H9 (cell line): ENCODE results near the gene CAMK1. TPM values are rescaled to one million over a fixed set of nuclear protein-coding genes. Genes with fewer than 3 reads are reported as not detected.

Experiments
- DNase-seq: peaks from one replicate; pipeline ENCODE4 v3.0.0-alpha.2; 2017
- H2AFZ ChIP-seq: one replicate; pipeline ENCODE4 v1.6.1; 2013; ENCODE audit warnings: mild to moderate bottlenecking, low read length, control low read depth, moderate library complexity
- H2AK5ac ChIP-seq: 2 replicates; pipeline ENCODE4 v1.6.1; 2013; ENCODE audit warnings: low read length, control low read depth, mixed read lengths; ENCODE audit not compliant: insufficient read length
- H2BK120ac ChIP-seq: one replicate; pipeline ENCODE4 v1.6.1; 2013; ENCODE audit warnings: low read depth, mild to moderate bottlenecking, low read length, control low read depth, inconsistent platforms; ENCODE audit not compliant: poor library complexity, severe bottlenecking
- H2BK12ac ChIP-seq: 2 replicates; pipeline ENCODE4 v1.6.1; 2013; ENCODE audit warnings: low read length, control low read depth, mixed read lengths, low read depth; ENCODE audit not compliant: insufficient read length
- H2BK15ac ChIP-seq: 2 replicates; pipeline ENCODE4 v1.6.1; 2013; ENCODE audit warnings: low read depth, low read length, control low read depth
- H2BK20ac ChIP-seq: one replicate; pipeline ENCODE4 v1.6.1; 2013; ENCODE audit warnings: low read depth, mild to moderate bottlenecking, low read length, control low read depth, inconsistent platforms; ENCODE audit not compliant: poor library complexity, severe bottlenecking
- H2BK5ac ChIP-seq: 2 replicates; pipeline ENCODE4 v1.6.1; 2013; ENCODE audit warnings: low read length, control low read depth, mixed read lengths; ENCODE audit not compliant: insufficient read length
- H3K14ac ChIP-seq: 2 replicates; pipeline ENCODE4 v1.6.1; 2013; ENCODE audit warnings: low read length, control low read depth; ENCODE audit not compliant: insufficient read depth
- H3K18ac ChIP-seq: 2 replicates; pipeline ENCODE4 v1.6.1; 2013; ENCODE audit warnings: low read depth, mild to moderate bottlenecking, mixed read lengths, low read length, control low read depth; ENCODE audit not compliant: insufficient read length
- H3K23ac ChIP-seq: 2 replicates; pipeline ENCODE4 v1.6.1; 2013; ENCODE audit warnings: low read length, control low read depth, mixed read lengths, low read depth; ENCODE audit not compliant: insufficient read length
- H3K23me2 ChIP-seq: 2 replicates; pipeline ENCODE4 v1.6.1; 2013; ENCODE audit warnings: low read depth, mild to moderate bottlenecking, mixed read lengths, low read length, control low read depth; ENCODE audit not compliant: insufficient read length, poor library complexity, severe bottlenecking
- H3K27ac ChIP-seq: 2 replicates; pipeline ENCODE4 v1.5.1; 2013; ENCODE audit warnings: low read length, control low read depth, mixed read lengths, low read depth; ENCODE audit not compliant: insufficient read length
- H3K27me3 ChIP-seq: 2 replicates; pipeline ENCODE4 v1.6.1; 2013; ENCODE audit warnings: low read length, control low read depth, inconsistent platforms; ENCODE audit not compliant: insufficient read depth
- H3K4ac ChIP-seq: 2 replicates; pipeline ENCODE4 v1.6.1; 2013; ENCODE audit warnings: low read depth, mild to moderate bottlenecking, control low read depth, inconsistent platforms, low read length, moderate library complexity
- H3K4me1 ChIP-seq: 2 replicates; pipeline ENCODE4 v1.6.1; 2013; ENCODE audit warnings: low read length, control low read depth, inconsistent platforms; ENCODE audit not compliant: insufficient read depth
- H3K4me2 ChIP-seq: 2 replicates; pipeline ENCODE4 v1.6.1; 2013; ENCODE audit warnings: low read length, control low read depth, mixed read lengths; ENCODE audit not compliant: insufficient read length, insufficient read depth
- H3K56ac ChIP-seq: 2 replicates; pipeline ENCODE4 v1.6.1; 2013; ENCODE audit warnings: low read depth, mild to moderate bottlenecking, mixed read lengths, low read length, control low read depth; ENCODE audit not compliant: insufficient read length
- H3K79me1 ChIP-seq: 2 replicates; pipeline ENCODE4 v1.6.1; 2013; ENCODE audit warnings: low read depth, mild to moderate bottlenecking, moderate library complexity, low read length, control low read depth, inconsistent platforms; ENCODE audit not compliant: insufficient read depth, poor library complexity, severe bottlenecking
- H3K79me2 ChIP-seq: 2 replicates; pipeline ENCODE4 v1.6.1; 2013; ENCODE audit warnings: low read length, control low read depth, inconsistent platforms; ENCODE audit not compliant: insufficient read depth
- H3K9ac ChIP-seq: 2 replicates; pipeline ENCODE4 v1.6.1; 2013; ENCODE audit warnings: low read length, control low read depth, mixed read lengths; ENCODE audit not compliant: insufficient read length; ENCODE audit errors: extremely low read depth
- H3K9me3 ChIP-seq: one replicate; pipeline ENCODE4 v1.6.1; 2013; ENCODE audit warnings: low read depth, low read length, inconsistent platforms; ENCODE audit not compliant: control insufficient read depth
- H3T11ph ChIP-seq: one replicate; pipeline ENCODE4 v1.6.1; 2013; ENCODE audit warnings: mild to moderate bottlenecking, low read length, control low read depth, inconsistent platforms
- H4K20me1 ChIP-seq: one replicate; pipeline ENCODE4 v1.6.1; 2013; ENCODE audit not compliant: control insufficient read depth, insufficient read length, insufficient read depth
- H4K5ac ChIP-seq: 2 replicates; pipeline ENCODE4 v1.6.1; 2013; ENCODE audit warnings: low read depth, mild to moderate bottlenecking, mixed read lengths, low read length, control low read depth; ENCODE audit not compliant: insufficient read length
- H4K8ac ChIP-seq: replicated peaks from 2 replicates; pipeline ENCODE4 v1.6.1; 2013; ENCODE audit warnings: low read length, control low read depth, mixed read lengths, low read depth; ENCODE audit not compliant: insufficient read length
- H4K91ac ChIP-seq: 2 replicates; pipeline ENCODE4 v1.6.1; 2013; ENCODE audit warnings: low read depth, mild to moderate bottlenecking, moderate library complexity, mixed read lengths, low read length, control low read depth; ENCODE audit not compliant: insufficient read length
- H3K27ac Mint-ChIP-seq, 3 experiments: 2 replicates in 2 of 3; 3 replicates in 1 of 3; pipeline ENCODE4 v1.8.0; 2020 to 2021; ENCODE audit warnings: mixed read lengths in 3 of 3, mild to moderate bottlenecking in 1 of 3, moderate library complexity in 1 of 3
- H3K27me3 Mint-ChIP-seq: 2 replicates; pipeline ENCODE4 v1.8.0; 2021; ENCODE audit warnings: low read depth, mild to moderate bottlenecking, moderate library complexity, mixed read lengths
- H3K36me3 Mint-ChIP-seq, 3 experiments: 2 replicates in 2 of 3; 3 replicates in 1 of 3; pipeline ENCODE4 v1.8.0; 2020 to 2021; ENCODE audit warnings: low read depth in 3 of 3, mixed read lengths in 3 of 3; ENCODE audit not compliant: insufficient read depth in 1 of 3
- H3K4me1 Mint-ChIP-seq, 2 experiments: 2 replicates each; pipeline ENCODE4 v1.8.0; 2020; ENCODE audit warnings: mixed read lengths in 2 of 2
- H3K4me3 Mint-ChIP-seq, 2 experiments: 2 replicates in 1 of 2; 3 replicates in 1 of 2; pipeline ENCODE4 v1.8.0; 2020 to 2021; ENCODE audit warnings: mild to moderate bottlenecking in 2 of 2, mixed read lengths in 2 of 2, moderate library complexity in 1 of 2
- H3K9me3 Mint-ChIP-seq, 2 experiments: 2 replicates in 1 of 2; 3 replicates in 1 of 2; pipeline ENCODE4 v1.8.0; 2020; ENCODE audit warnings: mild to moderate bottlenecking in 2 of 2, mixed read lengths in 2 of 2, moderate library complexity in 1 of 2
- CTCF ChIP-seq: fragments of 200-600 bp; sonication (generic); conservative IDR thresholded peaks from 3 replicates; pipeline ENCODE4 v1.8.0; 2021; ENCODE audit warnings: antibody characterized with exemption, mild to moderate bottlenecking
- WGBS: extraction: QIAGEN DNeasy Blood & Tissue Kit; methylation state at CpG from one replicate; pipeline ENCODE4 v1.1.7; 2013; ENCODE audit warnings: missing lambda C conversion rate, low lambda C conversion rate, mixed read lengths; ENCODE audit not compliant: insufficient read length; ENCODE audit errors: extremely low coverage; 5-methylcytosine and 5-hydroxymethylcytosine counted together
- total RNA-seq: library from RNA; stranded (reverse); gene quantifications from 2 replicates; pipeline ENCODE4 v1.2.1, GENCODE V29; 2021

CAMK1 gene
- total RNA-seq, 1 experiment from 2014 or later, result 9.2 TPM

GRCh38 chr3:9716801-9717555 is 52.8 kb downstream of the CAMK1 start:
- H2BK120ac ChIP-seq, result no peak overlapping the region
- Mint-ChIP-seq H3K27ac (no peak overlapping the region), H3K9me3 (no peaks in the 10 kb centered on the region), H3K4me1 (peaks cover 7 to 8% of the 10 kb centered on the region in 2 experiments), H3K27me3 (peaks cover 6% of the 10 kb centered on the region), H3K4me3 (no peak overlapping the region), H3K36me3 (no peaks in the 10 kb centered on the region)
- no peaks in the 10 kb centered on the region for H3K23me2 ChIP-seq
- no peak overlapping the region for H2BK15ac ChIP-seq
- no peak overlapping the region for H2BK12ac ChIP-seq
- no CpG with 5 or more reads among the region's 5 CpGs for WGBS
- H3T11ph ChIP-seq, result no peak overlapping the region
- no peak for DNase-seq
- H3K23ac ChIP-seq, result no peak overlapping the region
- H3K14ac ChIP-seq, result no peak overlapping the region
- no peak overlapping the region for H3K27ac ChIP-seq
- H3K9ac ChIP-seq, result no peak overlapping the region
- no peak overlapping the region for H3K4me2 ChIP-seq
- no peak overlapping the region for H3K56ac ChIP-seq
- no peak overlapping the region for H2BK5ac ChIP-seq
- TF ChIP-seq CTCF, result no peak
- no peaks in the 10 kb centered on the region; the same call in 1 of the 2 replicates for H3K4me1 ChIP-seq
- no peak overlapping the region for H4K91ac ChIP-seq
- H4K5ac ChIP-seq, result no peak overlapping the region
- no peak overlapping the region for H2AFZ ChIP-seq
- no peak overlapping the region for H3K4ac ChIP-seq
- no peaks in the 10 kb centered on the region for H3K79me1 ChIP-seq
- H2BK20ac ChIP-seq, result no peak overlapping the region
- H4K20me1 ChIP-seq, result no peaks in the 10 kb centered on the region
- H2AK5ac ChIP-seq, result no peak overlapping the region
- H3K9me3 ChIP-seq, result no peaks in the 10 kb centered on the region
- no peaks in the 10 kb centered on the region for H3K79me2 ChIP-seq
- no peak overlapping the region for H3K18ac ChIP-seq
- no peak overlapping the region for H4K8ac ChIP-seq
- no peaks in the 10 kb centered on the region for H3K27me3 ChIP-seq
